ENCODE data around the gene NUP43.

DNA sequence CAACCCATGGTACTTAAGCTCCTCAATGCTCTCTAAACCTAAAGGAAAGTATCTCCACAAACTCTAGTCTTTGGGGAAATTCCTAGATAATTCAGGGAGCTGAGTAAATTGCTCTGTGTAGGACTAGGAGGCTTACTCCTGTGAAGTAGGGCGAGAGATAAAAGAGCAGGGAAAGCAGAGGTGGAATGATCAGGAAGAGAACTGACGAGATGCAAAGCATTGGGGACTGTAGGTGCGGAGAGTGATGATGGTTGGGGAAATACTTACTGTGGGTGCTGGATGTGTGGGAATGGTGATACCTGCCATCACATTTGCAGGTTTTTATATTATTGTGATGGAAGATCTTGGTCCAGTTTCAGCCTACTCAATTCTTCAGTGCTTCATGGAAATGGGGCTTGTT is 26.8 kb downstream of the NUP43 start:
- TF ChIP-seq FOXK2 (IDR thresholded peaks at IDR 0.05), result no peak
- TF ChIP-seq YY1 (IDR thresholded peaks at IDR 0.05; ENCODE audit: low read depth, low read length), result no peak
- no peak for TF ChIP-seq HDAC2 (IDR thresholded peaks at IDR 0.05)
- TF ChIP-seq, protein P1, sequence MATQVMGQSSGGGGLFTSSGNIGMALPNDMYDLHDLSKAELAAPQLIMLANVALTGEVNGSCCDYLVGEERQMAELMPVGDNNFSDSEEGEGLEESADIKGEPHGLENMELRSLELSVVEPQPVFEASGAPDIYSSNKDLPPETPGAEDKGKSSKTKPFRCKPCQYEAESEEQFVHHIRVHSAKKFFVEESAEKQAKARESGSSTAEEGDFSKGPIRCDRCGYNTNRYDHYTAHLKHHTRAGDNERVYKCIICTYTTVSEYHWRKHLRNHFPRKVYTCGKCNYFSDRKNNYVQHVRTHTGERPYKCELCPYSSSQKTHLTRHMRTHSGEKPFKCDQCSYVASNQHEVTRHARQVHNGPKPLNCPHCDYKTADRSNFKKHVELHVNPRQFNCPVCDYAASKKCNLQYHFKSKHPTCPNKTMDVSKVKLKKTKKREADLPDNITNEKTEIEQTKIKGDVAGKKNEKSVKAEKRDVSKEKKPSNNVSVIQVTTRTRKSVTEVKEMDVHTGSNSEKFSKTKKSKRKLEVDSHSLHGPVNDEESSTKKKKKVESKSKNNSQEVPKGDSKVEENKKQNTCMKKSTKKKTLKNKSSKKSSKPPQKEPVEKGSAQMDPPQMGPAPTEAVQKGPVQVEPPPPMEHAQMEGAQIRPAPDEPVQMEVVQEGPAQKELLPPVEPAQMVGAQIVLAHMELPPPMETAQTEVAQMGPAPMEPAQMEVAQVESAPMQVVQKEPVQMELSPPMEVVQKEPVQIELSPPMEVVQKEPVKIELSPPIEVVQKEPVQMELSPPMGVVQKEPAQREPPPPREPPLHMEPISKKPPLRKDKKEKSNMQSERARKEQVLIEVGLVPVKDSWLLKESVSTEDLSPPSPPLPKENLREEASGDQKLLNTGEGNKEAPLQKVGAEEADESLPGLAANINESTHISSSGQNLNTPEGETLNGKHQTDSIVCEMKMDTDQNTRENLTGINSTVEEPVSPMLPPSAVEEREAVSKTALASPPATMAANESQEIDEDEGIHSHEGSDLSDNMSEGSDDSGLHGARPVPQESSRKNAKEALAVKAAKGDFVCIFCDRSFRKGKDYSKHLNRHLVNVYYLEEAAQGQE (IDR thresholded peaks at IDR 0.05; ENCODE audit: low read depth, low read length), result no peak
- TF ChIP-seq, protein P2, sequence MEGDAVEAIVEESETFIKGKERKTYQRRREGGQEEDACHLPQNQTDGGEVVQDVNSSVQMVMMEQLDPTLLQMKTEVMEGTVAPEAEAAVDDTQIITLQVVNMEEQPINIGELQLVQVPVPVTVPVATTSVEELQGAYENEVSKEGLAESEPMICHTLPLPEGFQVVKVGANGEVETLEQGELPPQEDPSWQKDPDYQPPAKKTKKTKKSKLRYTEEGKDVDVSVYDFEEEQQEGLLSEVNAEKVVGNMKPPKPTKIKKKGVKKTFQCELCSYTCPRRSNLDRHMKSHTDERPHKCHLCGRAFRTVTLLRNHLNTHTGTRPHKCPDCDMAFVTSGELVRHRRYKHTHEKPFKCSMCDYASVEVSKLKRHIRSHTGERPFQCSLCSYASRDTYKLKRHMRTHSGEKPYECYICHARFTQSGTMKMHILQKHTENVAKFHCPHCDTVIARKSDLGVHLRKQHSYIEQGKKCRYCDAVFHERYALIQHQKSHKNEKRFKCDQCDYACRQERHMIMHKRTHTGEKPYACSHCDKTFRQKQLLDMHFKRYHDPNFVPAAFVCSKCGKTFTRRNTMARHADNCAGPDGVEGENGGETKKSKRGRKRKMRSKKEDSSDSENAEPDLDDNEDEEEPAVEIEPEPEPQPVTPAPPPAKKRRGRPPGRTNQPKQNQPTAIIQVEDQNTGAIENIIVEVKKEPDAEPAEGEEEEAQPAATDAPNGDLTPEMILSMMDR (IDR thresholded peaks at IDR 0.05 in 2 of 3, conservative IDR thresholded peaks at IDR 0.05 in 1 of 3; ENCODE audit: control insufficient read depth in 2 of 3, extremely low read depth in 1 of 3, insufficient read depth in 1 of 3, low read depth in 3 of 3, low read length in 3 of 3), result no peak

Measured in GM12878 (cell line).